ENCODE data around the gene BRD8.

BRD8 gene

GRCh38 chr5:138103319-138103637 is 75.2 kb downstream of the BRD8 start:
- TF ChIP-seq ZBTB7A (IDR thresholded peaks at IDR 0.05; ENCODE audit: low read depth), result no peak
- TF ChIP-seq NFIC (IDR thresholded peaks at IDR 0.05), result no peak
- TF ChIP-seq RAD21 (IDR thresholded peaks at IDR 0.05; ENCODE audit: low read depth), result no peak
- TF ChIP-seq TCF12 (IDR thresholded peaks at IDR 0.05; ENCODE audit: low read depth), result no peak

- TF ChIP-seq REST (IDR thresholded peaks at IDR 0.05; ENCODE audit: low read depth) (no peak), USF1 (IDR thresholded peaks at IDR 0.05) (no peak), MAX (IDR thresholded peaks at IDR 0.05) (no peak), ZBTB7A (IDR thresholded peaks at IDR 0.05; ENCODE audit: low read depth) (no peak), RAD21 (IDR thresholded peaks at IDR 0.05; ENCODE audit: low read depth) (no peak), TAF1 (IDR thresholded peaks at IDR 0.05; ENCODE audit: low read depth) (no peak), FOXM1 (IDR thresholded peaks at IDR 0.05; ENCODE audit: borderline replicate concordance, low read depth) (no peak), CREB1 (IDR thresholded peaks at IDR 0.05; ENCODE audit: low read depth) (no peak), CEBPB (IDR thresholded peaks at IDR 0.05) (no peak), TEAD4 (IDR thresholded peaks at IDR 0.05) (no peak), EP300 (IDR thresholded peaks at IDR 0.05; ENCODE audit: borderline replicate concordance) (no peak), NFIC (IDR thresholded peaks at IDR 0.05) (no peak), EGR1 (IDR thresholded peaks at IDR 0.05) (no peak)
These were observed 75.7 kb downstream of the BRD8 start for GRCh38 chr5:138102454-138103318.

DNA sequence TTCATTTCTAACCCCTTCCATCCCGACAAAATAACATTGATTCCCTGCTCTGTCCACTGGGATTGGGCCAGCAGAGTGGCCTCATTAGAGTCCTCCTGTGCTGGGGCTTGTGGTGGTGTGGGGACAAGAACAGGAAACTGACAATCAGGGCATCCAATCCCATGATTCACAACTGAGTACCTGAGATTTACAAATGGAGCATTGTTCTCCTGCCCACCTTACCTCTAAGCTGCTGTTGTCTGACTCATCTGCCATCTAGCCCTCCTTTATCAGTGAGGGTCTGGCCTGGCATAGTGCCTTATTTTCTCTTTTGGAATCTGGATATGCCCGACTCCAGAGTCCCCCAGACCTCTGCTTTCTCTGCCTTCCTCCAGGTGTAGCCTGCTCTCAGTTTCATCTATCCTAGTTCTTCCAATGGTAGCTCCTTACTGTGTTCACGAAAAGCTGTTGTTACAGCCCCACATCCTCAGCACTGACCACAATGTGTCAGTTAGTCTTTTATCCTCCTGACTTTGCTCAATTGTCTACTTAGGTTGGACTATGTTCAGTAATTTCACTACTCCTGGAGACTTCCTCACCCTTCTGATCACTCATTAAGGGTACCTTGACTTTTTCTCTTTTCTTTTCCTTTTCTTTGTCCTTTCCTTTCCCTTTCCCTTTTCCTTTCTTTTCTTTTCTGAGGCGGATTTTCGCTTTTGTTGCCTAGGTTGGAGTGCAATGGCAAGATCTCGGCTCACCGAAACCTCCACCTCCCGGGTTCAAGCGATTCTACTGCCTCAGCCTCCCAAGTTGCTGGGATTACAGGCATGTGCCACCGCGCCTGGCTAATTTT is 81.2 kb downstream of the BRD8 start:
- no peak for TF ChIP-seq MAX (IDR thresholded peaks at IDR 0.05)
- no peak for TF ChIP-seq ZBTB7A (IDR thresholded peaks at IDR 0.05; ENCODE audit: low read depth)
- TF ChIP-seq CREB1 (IDR thresholded peaks at IDR 0.05; ENCODE audit: low read depth), result no peak
- TF ChIP-seq EP300 (IDR thresholded peaks at IDR 0.05; ENCODE audit: borderline replicate concordance), result no peak
- no peak for TF ChIP-seq TAF1 (IDR thresholded peaks at IDR 0.05; ENCODE audit: low read depth)
- TF ChIP-seq EGR1 (IDR thresholded peaks at IDR 0.05), result no peak
- TF ChIP-seq TCF12 (IDR thresholded peaks at IDR 0.05; ENCODE audit: low read depth), result no peak
- TF ChIP-seq NFIC (IDR thresholded peaks at IDR 0.05), result no peak
- TF ChIP-seq USF1 (IDR thresholded peaks at IDR 0.05), result no peak
- TF ChIP-seq YY1 (IDR thresholded peaks at IDR 0.05; ENCODE audit: low read depth), result no peak
- no peak for TF ChIP-seq REST (IDR thresholded peaks at IDR 0.05; ENCODE audit: low read depth)
- no peak for TF ChIP-seq TEAD4 (IDR thresholded peaks at IDR 0.05)
- no peak for TF ChIP-seq RAD21 (IDR thresholded peaks at IDR 0.05; ENCODE audit: low read depth)
- TF ChIP-seq FOXM1 (IDR thresholded peaks at IDR 0.05; ENCODE audit: borderline replicate concordance, low read depth), result no peak
- TF ChIP-seq CEBPB (IDR thresholded peaks at IDR 0.05), result no peak

GRCh38 chr5:138096363-138096762 is 82.1 kb downstream of the BRD8 start:
- TF ChIP-seq YY1 (IDR thresholded peaks at IDR 0.05; ENCODE audit: low read depth) (no peak), TEAD4 (IDR thresholded peaks at IDR 0.05) (no peak), EGR1 (IDR thresholded peaks at IDR 0.05) (no peak), CEBPB (IDR thresholded peaks at IDR 0.05) (no peak), TCF12 (IDR thresholded peaks at IDR 0.05; ENCODE audit: low read depth) (no peak), NFIC (IDR thresholded peaks at IDR 0.05) (no peak), EP300 (IDR thresholded peaks at IDR 0.05; ENCODE audit: borderline replicate concordance) (no peak), RAD21 (IDR thresholded peaks at IDR 0.05; ENCODE audit: low read depth) (no peak), CREB1 (IDR thresholded peaks at IDR 0.05; ENCODE audit: low read depth) (no peak), USF1 (IDR thresholded peaks at IDR 0.05) (no peak)

All from Ishikawa (cell line).